WERI-Rb-1 (cell line): ENCODE results near the gene BFSP1.

Experiments
- DNase-seq: peaks from one replicate; pipeline ENCODE4 v3.0.0-alpha.2; 2020
- H3K27ac ChIP-seq: fragments of 250-450 bp; sonication (Bioruptor Pico); 2 replicates; pipeline ENCODE4 v1.5.1; 2020; ENCODE audit warnings: mild to moderate bottlenecking, moderate library complexity
- H3K27me3 ChIP-seq: fragments of 250-450 bp; sonication (Bioruptor Pico); 2 replicates; pipeline ENCODE4 v1.5.1; 2021; ENCODE audit warnings: mild to moderate bottlenecking, low read depth, moderate library complexity; ENCODE audit not compliant: insufficient read depth, severe bottlenecking
- H3K36me3 ChIP-seq: fragments of 250-450 bp; sonication (Bioruptor Pico); 2 replicates; pipeline ENCODE4 v1.5.1; 2020; ENCODE audit warnings: mild to moderate bottlenecking, moderate library complexity
- H3K4me3 ChIP-seq: 2 replicates; pipeline ENCODE4 v1.5.1; 2011; ENCODE audit warnings: low read depth, mild to moderate bottlenecking, control low read depth, low read length
- H3K9me3 ChIP-seq: fragments of 250-450 bp; sonication (Bioruptor Pico); 2 replicates; pipeline ENCODE4 v1.5.1; 2021; ENCODE audit warnings: mild to moderate bottlenecking, moderate library complexity; ENCODE audit not compliant: severe bottlenecking
- CTCF ChIP-seq: IDR thresholded peaks from 2 replicates; pipeline ENCODE4 v1.5.1; 2011; ENCODE audit warnings: low read depth, mild to moderate bottlenecking, control low read depth, inconsistent platforms, low read length

The BFSP1 gene

GRCh38 chr20:17503301-17504065 lies 27.7 kb downstream of the BFSP1 start:
- no peak for TF ChIP-seq CTCF
- Histone ChIP-seq H3K27me3 (no peaks in the 10 kb centered on the region), H3K36me3 (no peaks in the 10 kb centered on the region), H3K27ac (no peak overlapping the region), H3K9me3 (no peaks in the 10 kb centered on the region), H3K4me3 (no peak overlapping the region)
- no peak for DNase-seq

DNA sequence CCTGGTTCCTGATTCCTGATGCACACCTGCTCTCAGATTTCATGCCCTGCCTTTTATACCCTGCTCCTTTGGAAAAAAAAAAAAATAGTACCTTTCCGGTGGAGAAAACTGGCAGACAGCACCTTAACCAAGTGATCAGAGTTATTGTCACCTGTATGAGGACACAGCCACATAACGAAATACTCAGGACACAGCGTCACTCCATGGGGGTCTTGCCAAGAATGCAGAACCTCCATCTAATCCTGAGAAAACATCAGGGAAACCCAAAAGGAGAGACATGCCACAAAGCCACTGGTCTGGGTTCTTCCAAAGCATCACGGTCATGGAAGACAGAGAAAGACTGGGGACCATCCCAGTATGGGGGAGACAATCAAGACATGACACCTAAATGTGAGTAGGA lies 29.1 kb downstream of the BFSP1 start:
- H3K9me3 ChIP-seq, result no peaks in the 10 kb centered on the region
- no peak overlapping the region for H3K27ac ChIP-seq
- H3K36me3 ChIP-seq, result no peaks in the 10 kb centered on the region
- no peak for DNase-seq
- TF ChIP-seq CTCF, result no peak
- no peaks in the 10 kb centered on the region for H3K27me3 ChIP-seq
- H3K4me3 ChIP-seq, result no peak overlapping the region

DNA sequence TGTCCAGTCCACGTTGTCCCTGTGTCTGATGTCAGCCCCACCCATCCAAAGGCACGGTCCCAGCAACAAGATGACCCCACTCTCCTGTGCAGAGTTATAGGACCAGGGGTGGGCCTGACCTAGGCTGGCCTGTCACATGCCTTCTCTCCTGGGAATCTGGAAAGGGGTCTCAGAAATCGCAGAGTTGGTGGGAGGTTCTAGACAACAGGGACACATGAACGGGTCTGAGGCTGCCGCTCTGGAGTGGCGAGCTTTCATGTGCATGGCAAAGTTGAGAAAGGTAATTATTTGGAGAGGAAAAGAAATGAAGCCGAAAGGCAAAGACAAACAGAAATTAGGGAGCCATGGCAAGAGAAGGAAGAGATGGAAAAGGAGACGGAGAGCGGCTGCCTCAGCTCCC lies 29.5 kb downstream of the BFSP1 start:
- no peak for TF ChIP-seq CTCF

DNA sequence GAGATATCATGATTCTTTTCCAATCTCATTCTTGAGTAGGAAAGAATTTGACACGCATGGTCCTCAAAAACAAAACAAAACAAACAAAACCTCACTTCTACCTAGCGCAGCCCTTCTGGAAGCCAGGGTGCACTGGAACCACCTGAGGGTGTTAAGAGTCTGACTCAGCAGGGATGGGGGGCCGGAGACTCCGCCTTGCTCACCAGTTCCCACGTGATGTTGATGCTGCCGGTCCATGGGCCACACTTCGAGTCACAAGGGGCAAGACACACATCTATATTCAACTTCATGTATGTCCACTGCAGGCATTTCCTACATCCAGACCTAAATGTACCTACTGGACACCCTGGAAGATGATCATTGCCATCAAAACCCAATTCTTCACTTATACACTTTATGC lies 30.4 kb downstream of the BFSP1 start:
- Histone ChIP-seq H3K36me3 (no peaks in the 10 kb centered on the region), H3K4me3 (no peak overlapping the region), H3K27me3 (no peaks in the 10 kb centered on the region), H3K27ac (no peak overlapping the region), H3K9me3 (no peaks in the 10 kb centered on the region)
- DNase-seq, result no peak
- no peak for TF ChIP-seq CTCF

More for the DNA sequence above, 29.5 kb downstream of the BFSP1 start:
- DNase-seq, result no peak
- no peak overlapping the region for H3K27ac ChIP-seq
- H3K9me3 ChIP-seq, result no peaks in the 10 kb centered on the region
- no peak overlapping the region for H3K4me3 ChIP-seq
- no peaks in the 10 kb centered on the region for H3K36me3 ChIP-seq
- no peaks in the 10 kb centered on the region for H3K27me3 ChIP-seq

GRCh38 chr20:17500271-17500670 lies 30.9 kb downstream of the BFSP1 start:
- no peak for DNase-seq
- no peak overlapping the region for H3K4me3 ChIP-seq
- TF ChIP-seq CTCF, result no peak
- no peaks in the 10 kb centered on the region for H3K36me3 ChIP-seq
- H3K27ac ChIP-seq, result no peak overlapping the region
- H3K9me3 ChIP-seq, result no peaks in the 10 kb centered on the region
- H3K27me3 ChIP-seq, result no peaks in the 10 kb centered on the region

- H3K9me3 ChIP-seq, result no peaks in the 10 kb centered on the region
- H3K27ac ChIP-seq, result no peak overlapping the region
- H3K27me3 ChIP-seq, result no peaks in the 10 kb centered on the region
- H3K36me3 ChIP-seq, result no peaks in the 10 kb centered on the region
- H3K4me3 ChIP-seq, result no peak overlapping the region
- no peak for TF ChIP-seq CTCF
- DNase-seq, result no peak
Observed at GRCh38 chr20:17499041-17499440, 32.1 kb downstream of the BFSP1 start.
